ENCODE results near the gene FARP1.

The FARP1 gene

GRCh38 chr13:98478189-98479129 lies 335.6 kb downstream of the FARP1 start:
- H3K27me3 ChIP-seq (ENCODE audit: control insufficient read depth, insufficient read depth, low read length) = no peaks in the 10 kb centered on the region
- peaks cover 2% of the 10 kb centered on the region for H3K36me3 ChIP-seq (ENCODE audit: control insufficient read depth, low read depth, low read length)
- H3K27ac ChIP-seq (ENCODE audit: low read length) = no peak overlapping the region
- H3K9me3 ChIP-seq (ENCODE audit: control insufficient read depth, low read depth, low read length) = no peaks in the 10 kb centered on the region
- H3K9ac ChIP-seq (ENCODE audit: low read length) = no peak overlapping the region
- no peak overlapping the region for H3K4me3 ChIP-seq (ENCODE audit: low read length)
- peaks cover 44% of the 10 kb centered on the region for H3K4me1 ChIP-seq (ENCODE audit: control insufficient read depth, low read depth, low read length)

DNA sequence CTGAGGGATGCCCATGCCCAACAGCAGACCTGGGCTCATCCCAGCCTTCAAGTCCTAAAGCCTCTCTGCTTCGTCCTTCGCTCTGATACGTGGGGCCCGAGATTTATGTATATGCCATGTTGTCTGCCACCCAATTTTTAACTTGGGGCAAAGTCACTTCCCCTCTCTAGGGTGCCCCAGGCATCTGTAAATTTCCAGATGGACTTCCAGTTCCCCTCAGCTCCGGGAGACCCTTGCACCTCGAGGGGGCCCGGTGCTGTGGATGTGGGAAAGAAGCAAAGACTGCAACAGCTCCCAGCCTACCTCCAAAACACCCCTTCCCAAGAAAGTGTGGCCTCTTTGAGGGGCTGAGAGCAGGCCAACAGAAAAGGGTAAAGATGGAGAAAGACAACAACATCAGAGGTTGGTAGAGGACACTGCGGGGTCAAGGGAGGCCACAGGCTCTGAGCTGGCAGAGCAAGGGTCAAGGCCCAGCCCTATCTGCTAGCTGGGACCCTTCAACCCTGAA lies 336.7 kb downstream of the FARP1 start:
- no peak overlapping the region for H3K4me3 ChIP-seq (ENCODE audit: low read length)
- H3K4me1 ChIP-seq (ENCODE audit: control insufficient read depth, low read depth, low read length) = peaks cover 55% of the 10 kb centered on the region
- no peak overlapping the region for H3K27ac ChIP-seq (ENCODE audit: low read length)
- H3K9me3 ChIP-seq (ENCODE audit: control insufficient read depth, low read depth, low read length) = no peaks in the 10 kb centered on the region
- no peaks in the 10 kb centered on the region for H3K36me3 ChIP-seq (ENCODE audit: control insufficient read depth, low read depth, low read length)
- H3K9ac ChIP-seq (ENCODE audit: low read length) = no peak overlapping the region
- no peaks in the 10 kb centered on the region for H3K27me3 ChIP-seq (ENCODE audit: control insufficient read depth, insufficient read depth, low read length)

GRCh38 chr13:98480915-98481877 lies 338.3 kb downstream of the FARP1 start:
- peaks cover 57% of the 10 kb centered on the region for H3K4me1 ChIP-seq (ENCODE audit: control insufficient read depth, low read depth, low read length)
- no peaks in the 10 kb centered on the region for H3K36me3 ChIP-seq (ENCODE audit: control insufficient read depth, low read depth, low read length)
- H3K27me3 ChIP-seq (ENCODE audit: control insufficient read depth, insufficient read depth, low read length) = no peaks in the 10 kb centered on the region
- no peak overlapping the region for H3K27ac ChIP-seq (ENCODE audit: low read length)
- no peak overlapping the region for H3K9ac ChIP-seq (ENCODE audit: low read length)
- H3K9me3 ChIP-seq (ENCODE audit: control insufficient read depth, low read depth, low read length) = no peaks in the 10 kb centered on the region
- no peak overlapping the region for H3K4me3 ChIP-seq (ENCODE audit: low read length)

- Histone ChIP-seq H3K27me3 (ENCODE audit: control insufficient read depth, insufficient read depth, low read length) (no peaks in the 10 kb centered on the region), H3K36me3 (ENCODE audit: control insufficient read depth, low read depth, low read length) (no peaks in the 10 kb centered on the region), H3K9ac (ENCODE audit: low read length) (no peak overlapping the region), H3K27ac (ENCODE audit: low read length) (no peak overlapping the region), H3K4me1 (ENCODE audit: control insufficient read depth, low read depth, low read length) (peaks cover 50% of the 10 kb centered on the region), H3K9me3 (ENCODE audit: control insufficient read depth, low read depth, low read length) (no peaks in the 10 kb centered on the region), H3K4me3 (ENCODE audit: low read length) (no peak overlapping the region)
These were observed 339.9 kb downstream of the FARP1 start for GRCh38 chr13:98482476-98483444.

DNA sequence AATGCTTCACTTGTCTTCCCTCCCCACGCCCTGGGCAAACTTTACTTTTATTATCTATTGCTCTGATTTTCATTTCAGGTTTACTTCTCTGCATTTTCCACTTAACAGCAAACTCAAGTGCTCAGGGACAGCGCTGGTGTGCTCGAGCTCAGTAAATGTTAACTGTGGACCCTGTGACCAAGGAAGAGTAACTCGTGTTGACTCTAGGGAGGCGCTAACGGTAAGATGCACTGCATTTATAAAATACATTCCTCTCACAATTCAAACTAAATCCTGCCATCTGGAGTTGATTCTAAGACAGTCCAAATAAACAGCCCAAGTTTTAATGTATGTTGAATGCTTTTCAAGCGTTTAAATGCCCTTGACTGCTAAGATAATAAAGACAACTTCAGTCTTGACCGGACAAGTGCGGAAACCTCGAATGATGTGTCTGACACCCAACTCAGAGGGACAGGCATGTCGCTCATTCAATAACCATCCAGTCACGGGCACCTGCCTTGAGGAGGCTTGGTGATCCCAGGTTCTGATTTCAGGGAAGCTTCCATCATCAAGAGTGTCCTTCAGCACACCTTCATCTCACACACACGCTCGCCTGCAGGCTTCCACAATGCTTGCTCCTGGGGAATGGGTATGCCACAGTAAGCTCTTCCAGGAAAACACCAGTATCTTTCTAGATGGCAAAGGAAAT lies 340.9 kb downstream of the FARP1 start:
- no peak overlapping the region for H3K9ac ChIP-seq (ENCODE audit: low read length)
- no peak overlapping the region for H3K27ac ChIP-seq (ENCODE audit: low read length)
- H3K4me3 ChIP-seq (ENCODE audit: low read length) = peak overlapping the region; percentile 21
- H3K36me3 ChIP-seq (ENCODE audit: control insufficient read depth, low read depth, low read length) = no peaks in the 10 kb centered on the region
- peaks cover 42% of the 10 kb centered on the region for H3K4me1 ChIP-seq (ENCODE audit: control insufficient read depth, low read depth, low read length)
- H3K27me3 ChIP-seq (ENCODE audit: control insufficient read depth, insufficient read depth, low read length) = no peaks in the 10 kb centered on the region
- H3K9me3 ChIP-seq (ENCODE audit: control insufficient read depth, low read depth, low read length) = no peaks in the 10 kb centered on the region

DNA sequence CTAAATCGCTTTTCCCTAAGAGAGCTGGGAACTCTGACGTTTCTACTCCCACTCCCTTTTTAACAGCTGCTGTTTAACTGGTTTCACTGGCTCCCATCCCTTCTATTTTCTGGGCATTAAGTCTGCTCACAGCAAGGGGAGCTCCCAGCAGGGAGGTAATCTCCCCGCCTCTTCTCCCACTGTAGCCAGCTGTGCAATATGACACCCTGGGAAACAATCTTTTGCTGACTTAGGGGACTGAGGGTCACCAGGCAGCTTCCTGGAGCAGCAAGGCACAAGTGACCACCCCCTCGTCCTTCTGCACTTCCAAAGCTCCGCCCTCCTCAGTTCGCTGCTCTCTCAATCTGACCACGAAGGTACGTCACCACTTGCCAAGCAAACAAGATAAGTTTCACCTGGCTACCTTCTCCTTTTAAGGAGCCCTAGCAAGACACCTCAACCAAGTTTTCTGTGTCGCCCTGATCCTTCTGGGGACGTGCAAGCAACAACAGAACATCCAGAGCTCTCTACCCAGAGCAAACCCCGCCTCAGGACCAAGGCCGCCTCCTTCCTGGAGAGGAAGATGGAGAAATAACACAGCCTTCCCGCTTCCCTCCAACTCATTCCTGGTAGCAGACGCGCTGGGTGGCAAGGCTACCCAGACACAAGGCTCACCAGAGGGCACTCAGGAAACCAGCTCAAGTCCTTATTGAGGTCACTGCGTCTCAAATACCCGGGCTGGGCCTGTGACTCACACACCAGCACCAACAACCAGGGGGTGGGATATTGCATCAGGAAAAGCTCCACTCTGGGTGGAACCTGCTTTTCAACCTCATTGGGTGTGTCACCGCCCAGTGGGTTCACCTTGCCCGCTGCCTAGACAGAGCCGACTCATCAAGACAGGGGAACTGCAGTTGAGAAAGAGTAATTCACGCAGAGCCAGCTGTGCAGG lies 341.7 kb downstream of the FARP1 start:
- Histone ChIP-seq H3K4me3 (ENCODE audit: low read length) (peak overlapping the region; percentile 21), H3K27me3 (ENCODE audit: control insufficient read depth, insufficient read depth, low read length) (no peaks in the 10 kb centered on the region), H3K4me1 (ENCODE audit: control insufficient read depth, low read depth, low read length) (peaks cover 37% of the 10 kb centered on the region), H3K36me3 (ENCODE audit: control insufficient read depth, low read depth, low read length) (no peaks in the 10 kb centered on the region), H3K27ac (ENCODE audit: low read length) (peak overlapping the region; percentile 5), H3K9ac (ENCODE audit: low read length) (no peak overlapping the region), H3K9me3 (ENCODE audit: control insufficient read depth, low read depth, low read length) (no peaks in the 10 kb centered on the region)

DNA sequence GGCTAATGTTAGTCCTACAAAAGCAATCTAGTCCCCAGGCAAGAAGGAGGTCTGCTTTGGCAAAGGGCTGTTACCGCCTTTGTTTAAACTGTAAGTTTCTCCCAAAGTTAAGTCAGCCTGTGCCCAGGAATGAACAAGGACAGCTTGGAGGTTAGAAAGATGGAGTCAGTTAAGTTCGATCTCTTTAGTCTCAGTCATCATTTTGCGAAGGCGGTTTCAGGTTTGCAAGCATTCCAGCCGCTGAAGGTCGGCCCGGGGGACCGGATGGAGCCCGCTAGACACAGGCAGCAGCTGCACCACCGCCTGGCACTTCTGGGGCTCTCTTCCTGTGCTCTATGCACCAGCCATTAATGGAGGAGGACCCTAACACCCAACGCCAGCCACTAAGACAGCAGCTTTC lies 342.7 kb downstream of the FARP1 start:
- Histone ChIP-seq H3K9me3 (ENCODE audit: control insufficient read depth, low read depth, low read length) (no peaks in the 10 kb centered on the region), H3K36me3 (ENCODE audit: control insufficient read depth, low read depth, low read length) (no peaks in the 10 kb centered on the region), H3K9ac (ENCODE audit: low read length) (no peak overlapping the region), H3K27ac (ENCODE audit: low read length) (no peak overlapping the region), H3K4me1 (ENCODE audit: control insufficient read depth, low read depth, low read length) (peaks cover 40% of the 10 kb centered on the region), H3K27me3 (ENCODE audit: control insufficient read depth, insufficient read depth, low read length) (no peaks in the 10 kb centered on the region), H3K4me3 (ENCODE audit: low read length) (no peak overlapping the region)

DNA sequence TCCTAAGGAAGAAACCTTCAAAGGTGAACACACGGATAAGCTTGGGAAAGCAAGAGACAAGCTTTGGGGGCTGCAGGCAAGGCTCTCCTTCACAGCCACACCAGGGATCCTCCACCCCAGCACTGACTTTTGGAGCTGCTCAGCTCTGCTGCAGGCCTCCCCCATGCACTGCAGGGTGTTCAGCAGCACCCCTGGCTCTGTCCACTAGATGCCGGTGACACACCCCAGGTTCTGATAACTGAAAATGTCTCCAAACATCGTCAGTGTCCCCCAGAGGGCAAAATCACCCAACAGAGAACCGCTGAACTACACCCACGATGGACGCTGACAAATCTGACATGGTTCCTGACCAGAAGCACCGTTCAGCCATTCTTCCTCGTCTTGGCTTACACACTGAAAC lies 343.5 kb downstream of the FARP1 start:
- Histone ChIP-seq H3K27ac (ENCODE audit: low read length) (no peak overlapping the region), H3K9me3 (ENCODE audit: control insufficient read depth, low read depth, low read length) (no peaks in the 10 kb centered on the region), H3K4me3 (ENCODE audit: low read length) (no peak overlapping the region), H3K36me3 (ENCODE audit: control insufficient read depth, low read depth, low read length) (no peaks in the 10 kb centered on the region), H3K4me1 (ENCODE audit: control insufficient read depth, low read depth, low read length) (peaks cover 44% of the 10 kb centered on the region), H3K9ac (ENCODE audit: low read length) (no peak overlapping the region), H3K27me3 (ENCODE audit: control insufficient read depth, insufficient read depth, low read length) (no peaks in the 10 kb centered on the region)

GRCh38 chr13:98487016-98487415 lies 344.1 kb downstream of the FARP1 start:
- H3K4me3 ChIP-seq (ENCODE audit: low read length) = no peak overlapping the region
- no peaks in the 10 kb centered on the region for H3K36me3 ChIP-seq (ENCODE audit: control insufficient read depth, low read depth, low read length)
- no peak overlapping the region for H3K27ac ChIP-seq (ENCODE audit: low read length)
- H3K27me3 ChIP-seq (ENCODE audit: control insufficient read depth, insufficient read depth, low read length) = no peaks in the 10 kb centered on the region
- no peaks in the 10 kb centered on the region for H3K9me3 ChIP-seq (ENCODE audit: control insufficient read depth, low read depth, low read length)
- no peak overlapping the region for H3K9ac ChIP-seq (ENCODE audit: low read length)
- H3K4me1 ChIP-seq (ENCODE audit: control insufficient read depth, low read depth, low read length) = peaks cover 48% of the 10 kb centered on the region
